Endothelial cell of umbilical vein (primary cell): Measurements from ENCODE around the gene COL7A1. TPM values are rescaled to one million over a fixed set of nuclear protein-coding genes. Genes with fewer than 3 reads are reported as not detected.

Source experiments
- BruUV-seq: library from RNA; stranded (reverse); fragments of 400-500 nt; replicated peaks from 2 replicates; lab custom pipeline; 2021; lab: Mats Ljungman, UMichigan
- CTCF ChIA-PET: fragments of 300-600, 350-600 bp; sonication (Branson Sonifier 250); formaldehyde crosslinking; loops from one replicate; lab custom pipeline; 2021; ENCODE audit warnings: antibody characterized with exemption, inconsistent platforms; lab: Charles Lee
- POLR2A ChIA-PET: fragments of 300-600, 350-600 bp; sonication (Branson Sonifier 250); formaldehyde crosslinking; loops from one replicate; lab custom pipeline; 2021; ENCODE audit warnings: antibody characterized with exemption, inconsistent platforms; lab: Charles Lee
- DNase-seq: peaks from one replicate; pipeline ENCODE4 v3.0.0-alpha.2; 2011; ENCODE audit warnings: low read depth, low spot score
- FAIRE-seq: peaks from 2 replicates; lab custom pipeline; 2011; peaks lifted over from hg19 to GRCh38; lab: Jason Lieb, UNC
- H2AFZ ChIP-seq: 2 replicates; pipeline ENCODE4 v1.6.0; 2012; ENCODE audit warnings: low read depth, low read length, control low read depth, inconsistent platforms
- H3K27ac ChIP-seq: 2 replicates; pipeline ENCODE4 v1.5.1; 2011; ENCODE audit warnings: low read depth, mild to moderate bottlenecking, control low read depth, low read length, moderate library complexity; ENCODE audit not compliant: insufficient read depth
- H3K27me3 ChIP-seq, 2 experiments: 2 replicates each; pipeline versions ENCODE4 v1.6.0 to v1.6.1; 2011; ENCODE audit warnings: low read length in 2 of 2, mixed read lengths in 1 of 2; ENCODE audit not compliant: control insufficient read depth in 2 of 2, insufficient read depth in 2 of 2
- H3K36me3 ChIP-seq, 2 experiments: 2 replicates in 1 of 2; 3 replicates in 1 of 2; pipeline ENCODE4 v1.5.1; 2011; ENCODE audit warnings: low read length in 2 of 2, mild to moderate bottlenecking in 1 of 2, moderate library complexity in 1 of 2; ENCODE audit not compliant: control insufficient read depth in 2 of 2, insufficient read depth in 2 of 2; ENCODE audit errors: extremely low read depth in 1 of 2
- H3K4me1 ChIP-seq: 3 replicates; pipeline ENCODE4 v1.5.1; 2011; ENCODE audit warnings: mild to moderate bottlenecking, low read length; ENCODE audit not compliant: control insufficient read depth, insufficient read depth; ENCODE audit errors: extremely low read depth
- H3K4me2 ChIP-seq: 2 replicates; pipeline ENCODE4 v1.6.1; 2011; ENCODE audit warnings: low read length, control low read depth, mixed read lengths; ENCODE audit not compliant: insufficient read depth
- H3K4me3 ChIP-seq, 3 experiments: fragments of 200-600 bp in 1 of 3; sonication (generic), shearing (Covaris generic) in 1 of 3; replicated peaks in 1 of 3; 2 replicates each; pipeline ENCODE4 v1.5.1; 2011 to 2016; ENCODE audit warnings: control low read depth in 3 of 3, low read length in 3 of 3, mild to moderate bottlenecking in 2 of 3, inconsistent platforms in 1 of 3, low read depth in 1 of 3, moderate library complexity in 1 of 3; ENCODE audit not compliant: insufficient read depth in 1 of 3
- H3K79me2 ChIP-seq: 2 replicates; pipeline ENCODE4 v1.6.0; 2012; ENCODE audit warnings: low read length, inconsistent platforms; ENCODE audit not compliant: control insufficient read depth, insufficient read depth
- H3K9ac ChIP-seq: replicated peaks from 2 replicates; pipeline ENCODE3; 2011; ENCODE audit warnings: low read length, control low read depth; ENCODE audit not compliant: insufficient read depth; ENCODE audit errors: extremely low read depth
- H3K9me1 ChIP-seq: replicated peaks from 3 replicates; pipeline ENCODE4 v1.6.0; 2011; ENCODE audit warnings: mild to moderate bottlenecking, low read length; ENCODE audit not compliant: control insufficient read depth, insufficient read depth; ENCODE audit errors: extremely low read depth
- H3K9me3 ChIP-seq: replicated peaks from 2 replicates; pipeline ENCODE4 v1.5.1; 2012; ENCODE audit warnings: low read length, inconsistent platforms; ENCODE audit not compliant: control insufficient read depth, insufficient read depth
- H4K20me1 ChIP-seq: replicated peaks from 2 replicates; pipeline ENCODE3; 2011; ENCODE audit warnings: mild to moderate bottlenecking, low read length; ENCODE audit not compliant: control insufficient read depth, insufficient read depth; ENCODE audit errors: extremely low read depth
- EZH2 ChIP-seq: IDR thresholded peaks from 2 replicates; pipeline ENCODE4 v1.6.1; 2012; ENCODE audit warnings: borderline replicate concordance, low read depth, mild to moderate bottlenecking, moderate library complexity, low read length, inconsistent platforms; ENCODE audit not compliant: severe bottlenecking
- FOS ChIP-seq: IDR thresholded peaks from 2 replicates; pipeline ENCODE4 v1.6.1; 2011; ENCODE audit warnings: mild to moderate bottlenecking, low read length, moderate library complexity, borderline replicate concordance; ENCODE audit not compliant: insufficient read depth
- GATA2 ChIP-seq: IDR thresholded peaks from 2 replicates; pipeline ENCODE4 v1.7.0; 2011; ENCODE audit warnings: low read depth, mild to moderate bottlenecking, moderate library complexity, mixed read lengths, low read length; ENCODE audit not compliant: insufficient read length, insufficient read depth
- JUN ChIP-seq: IDR thresholded peaks from 2 replicates; pipeline ENCODE4 v1.6.1; 2011; ENCODE audit warnings: borderline replicate concordance, low read depth; ENCODE audit not compliant: insufficient read length, insufficient read depth
- MYC ChIP-seq: IDR thresholded peaks from one replicate; pipeline ENCODE4 v1.6.1; 2011; ENCODE audit warnings: mild to moderate bottlenecking, low read depth, low read length
- POLR2A ChIP-seq: IDR thresholded peaks from 2 replicates; pipeline ENCODE4 v1.6.1; 2012; ENCODE audit warnings: low read depth, mild to moderate bottlenecking, control low read depth, low read length
- POLR2AphosphoS5 ChIP-seq: IDR thresholded peaks from 2 replicates; pipeline ENCODE4 v1.6.1; 2012; ENCODE audit warnings: low read depth, mild to moderate bottlenecking, control low read depth, low read length, moderate library complexity; ENCODE audit not compliant: insufficient read depth
- dilution Hi-C: fragments of 300-500 bp; cut with MboI; formaldehyde crosslinking; loops from one replicate; pipeline ENCODE4 v1.15.0; 2019; ENCODE audit warnings: low sequenced_read_pairs; ENCODE audit not compliant: extremely low pct_ligation_motif_present
- intact Hi-C: fragments of 100-400 bp; cut with micrococcal nuclease; formaldehyde crosslinking; loops from one replicate; pipeline ENCODE4 v1.10.0; 2022
- polyA plus RNA-seq, 4 experiments: library from polyadenylated mRNA; depleted of rRNA in 3 of 4; stranded (reverse) in 3 of 4; unstranded in 1 of 4; fragments of >200 nt; gene quantifications; 2 replicates each; pipeline versions ENCODE4 v1.2.1 to v1.2.3, GENCODE V29; 2011 to 2012; ENCODE audit warnings: missing spikeins in 1 of 4
- total RNA-seq: library from RNA; stranded (reverse); gene quantifications from 2 replicates; pipeline ENCODE4 v1.2.3, GENCODE V29; 2021
- TF ChIP-seq, protein P1 (sequence below), 2 donors: IDR thresholded peaks; 1 replicate in 1 of 2; 2 replicates in 1 of 2; pipeline ENCODE4 v1.5.1; 2011; ENCODE audit warnings: low read length in 2 of 2, mild to moderate bottlenecking in 2 of 2, moderate library complexity in 2 of 2, control low read depth in 1 of 2, inconsistent platforms in 1 of 2, low read depth in 1 of 2; ENCODE audit not compliant: insufficient read depth in 1 of 2; ENCODE audit errors: extremely low read depth in 1 of 2
- TF ChIP-seq, protein P2 (sequence below): IDR thresholded peaks from 2 replicates; pipeline ENCODE4 v1.6.1; 2011; ENCODE audit not compliant: insufficient read depth, insufficient read length

COL7A1 gene
- total and polyA plus RNA-seq, 2 donors (not counting 3 experiments of a cell fraction or from before 2014, with no cell fraction given): 0.55 to 1.9 TPM

DNA sequence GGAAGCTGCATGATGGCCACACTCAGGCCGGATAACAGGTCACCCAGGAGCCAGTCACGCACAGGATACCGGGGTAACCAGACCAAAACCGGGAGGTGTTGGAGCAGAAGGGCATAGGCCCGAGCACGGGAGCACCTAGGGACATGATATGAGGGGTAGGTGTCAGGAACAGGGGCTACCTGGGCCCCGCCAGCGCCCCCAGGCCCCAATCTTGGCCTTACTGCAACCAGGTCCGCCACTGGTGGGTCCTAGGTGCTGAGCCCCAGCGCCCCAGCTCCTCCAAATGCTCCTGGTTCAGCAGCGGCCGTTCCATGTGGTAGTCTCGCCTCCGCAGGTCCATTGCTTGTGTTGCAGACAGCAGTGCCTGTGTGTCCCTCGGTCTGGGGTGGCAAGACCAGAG is 38.1 kb upstream of the COL7A1 start:
- Histone ChIP-seq H3K4me1 (peaks cover 17% of the 10 kb centered on the region), H3K27me3 (no peaks in the 10 kb centered on the region), H3K9ac (no peak overlapping the region), H4K20me1 (no peaks in the 10 kb centered on the region), H2AFZ (no peak overlapping the region), H3K79me2 (no peaks in the 10 kb centered on the region), H3K36me3 (peaks cover 0 to 29% of the 10 kb centered on the region in 2 experiments), H3K9me1 (no peaks in the 10 kb centered on the region), H3K4me3 (no peak overlapping the region), H3K4me2 (no peak overlapping the region), H3K9me3 (no peaks in the 10 kb centered on the region), H3K27ac (no peak overlapping the region)
- DNase-seq (no peak), FAIRE-seq (no peak)
- no TSS peak for BruUV-seq
- intact Hi-C loops: no loop called here
- POLR2A ChIA-PET: no interaction called here
- no peak for TF ChIP-seq JUN
- TF ChIP-seq, protein P1, sequence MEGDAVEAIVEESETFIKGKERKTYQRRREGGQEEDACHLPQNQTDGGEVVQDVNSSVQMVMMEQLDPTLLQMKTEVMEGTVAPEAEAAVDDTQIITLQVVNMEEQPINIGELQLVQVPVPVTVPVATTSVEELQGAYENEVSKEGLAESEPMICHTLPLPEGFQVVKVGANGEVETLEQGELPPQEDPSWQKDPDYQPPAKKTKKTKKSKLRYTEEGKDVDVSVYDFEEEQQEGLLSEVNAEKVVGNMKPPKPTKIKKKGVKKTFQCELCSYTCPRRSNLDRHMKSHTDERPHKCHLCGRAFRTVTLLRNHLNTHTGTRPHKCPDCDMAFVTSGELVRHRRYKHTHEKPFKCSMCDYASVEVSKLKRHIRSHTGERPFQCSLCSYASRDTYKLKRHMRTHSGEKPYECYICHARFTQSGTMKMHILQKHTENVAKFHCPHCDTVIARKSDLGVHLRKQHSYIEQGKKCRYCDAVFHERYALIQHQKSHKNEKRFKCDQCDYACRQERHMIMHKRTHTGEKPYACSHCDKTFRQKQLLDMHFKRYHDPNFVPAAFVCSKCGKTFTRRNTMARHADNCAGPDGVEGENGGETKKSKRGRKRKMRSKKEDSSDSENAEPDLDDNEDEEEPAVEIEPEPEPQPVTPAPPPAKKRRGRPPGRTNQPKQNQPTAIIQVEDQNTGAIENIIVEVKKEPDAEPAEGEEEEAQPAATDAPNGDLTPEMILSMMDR (IDR thresholded peaks at IDR 0.05; ENCODE audit: extremely low read depth in 1 of 2, insufficient read depth in 1 of 2, low read depth in 1 of 2, low read length in 2 of 2): no peak
- TF ChIP-seq FOS: no peak
- no peak for TF ChIP-seq POLR2AphosphoS5
- TF ChIP-seq, protein P2, sequence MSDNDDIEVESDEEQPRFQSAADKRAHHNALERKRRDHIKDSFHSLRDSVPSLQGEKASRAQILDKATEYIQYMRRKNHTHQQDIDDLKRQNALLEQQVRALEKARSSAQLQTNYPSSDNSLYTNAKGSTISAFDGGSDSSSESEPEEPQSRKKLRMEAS: no peak
- TF ChIP-seq EZH2: no peak
- no peak for TF ChIP-seq POLR2A
- no peak for TF ChIP-seq MYC
- no peak for TF ChIP-seq GATA2
- CTCF ChIA-PET: interaction anchor here (4.5 kb wide), 1 partner anchor 22 kb away, joined by 32 read pairs; no protein-coding TSS in a partner anchor
- dilution Hi-C loops: no loop called here
